ENCODE results near the gene NXF2B.
"Not testable (repeated sequence)": the region's sequence is repeated elsewhere in the genome, so short reads cannot be mapped to it uniquely, and the experiment has no call there.

NXF2B gene

GRCh38 chrX:102439908-102440307 is at the start of gene NXF2B:
Gene NXF2B (minus strand): TSS chrX:102440008. CDS start chrX:102380036, 59,972 bp downstream.
- not testable (repeated sequence) for DNase-seq

- not testable (repeated sequence) for DNase-seq
These were observed 39.0 kb upstream of the NXF2B start for GRCh38 chrX:102478765-102479164.

GRCh38 chrX:102471762-102472220 is 32.0 kb upstream of the NXF2B start, which contains the start of gene TCP11X2:
Gene TCP11X2 (minus strand): TSS chrX:102471812.
- DNase-seq = not testable (repeated sequence)

- not testable (repeated sequence) for DNase-seq
These were observed 30.4 kb upstream of the NXF2B start for GRCh38 chrX:102470215-102470614.

- not testable (repeated sequence) for DNase-seq
These were observed 18.8 kb upstream of the NXF2B start for GRCh38 chrX:102458615-102459014.

DNA sequence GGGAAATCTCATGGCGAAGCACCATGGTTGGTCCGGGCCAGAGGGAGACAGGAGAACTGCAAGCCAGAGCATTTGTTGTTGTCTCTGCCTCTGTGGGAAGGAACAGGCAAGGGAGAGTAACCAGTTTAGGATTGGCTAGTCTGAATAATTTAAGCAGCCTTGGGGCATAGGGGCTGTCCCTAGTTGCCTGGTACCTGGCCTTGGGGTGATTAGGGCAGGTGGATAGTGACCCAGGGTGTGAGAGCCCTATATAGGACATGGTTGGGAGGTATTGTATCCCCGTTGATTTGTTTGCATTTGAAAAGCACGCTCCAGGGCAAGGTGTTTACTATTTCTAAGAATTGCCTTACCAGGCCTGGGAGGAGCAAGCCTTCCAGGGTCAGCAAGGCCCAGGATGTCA is 25.3 kb downstream of the NXF2B start:
- not testable (repeated sequence) for DNase-seq

DNA sequence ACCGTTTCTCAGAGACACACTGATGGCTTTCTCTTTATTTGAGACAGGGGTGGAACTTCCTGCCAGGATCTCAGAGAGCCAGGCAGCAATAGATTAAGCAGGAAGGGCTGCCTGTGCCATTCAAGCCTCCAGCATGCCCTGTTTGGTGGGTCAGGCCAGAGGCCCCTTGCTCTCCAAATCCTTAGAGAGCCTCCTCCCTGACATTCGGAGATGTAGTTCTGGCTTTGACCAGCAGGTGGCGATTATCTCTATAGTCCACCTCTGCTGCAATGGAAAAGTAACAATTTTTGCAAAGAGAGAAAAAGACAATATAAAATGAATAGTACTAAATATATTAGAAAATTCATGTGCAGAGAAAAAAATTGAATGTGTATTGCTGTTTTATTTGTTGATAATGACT is 93.9 kb downstream of the NXF2B start:
- peak; percentile 68 for DNase-seq

DNA sequence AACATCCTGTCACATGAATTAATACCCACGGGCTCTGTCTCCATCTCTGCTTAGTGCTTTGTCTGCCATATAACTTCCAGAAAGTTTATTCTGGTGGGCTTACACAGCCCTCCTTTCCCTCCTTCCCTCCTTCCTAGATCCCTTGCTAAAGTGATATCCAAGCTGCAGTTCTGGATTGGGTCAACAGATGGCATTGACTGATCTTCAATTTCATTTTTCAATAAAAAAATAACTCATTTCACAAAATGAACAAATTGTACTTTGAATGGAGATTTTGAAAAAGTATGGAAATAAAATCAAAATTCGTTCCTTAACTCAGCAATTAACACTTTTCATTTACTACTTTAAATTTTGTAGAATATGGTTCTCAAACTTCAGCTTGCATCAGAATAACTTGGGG is 97.9 kb downstream of the NXF2B start:
- DNase-seq = no peak

GRCh38 chrX:102339312-102340298 is 100.2 kb downstream of the NXF2B start:
- DNase-seq = no peak

- no peak for DNase-seq
These were observed 101.6 kb downstream of the NXF2B start for GRCh38 chrX:102338162-102338561.

Measured in activated T-cell treated with anti-CD3 and anti-CD28 coated beads, Interleukin-2, amount 50 U/mL, for 1 hour (primary cell).